CD8-positive, alpha-beta memory T cell (primary cell): Measurements from ENCODE around the gene LSAMP. TPM values are rescaled to one million over a fixed set of nuclear protein-coding genes. Genes with fewer than 3 reads are reported as not detected.

Experiments
- CTCF ChIA-PET: fragments of 350-600 bp; sonication (Branson Sonifier 250); formaldehyde crosslinking; loops from one replicate; lab custom pipeline; 2021; ENCODE audit warnings: antibody characterized with exemption; lab: Charles Lee
- POLR2A ChIA-PET: fragments of 350-600 bp; sonication (Branson Sonifier 250); formaldehyde crosslinking; loops from one replicate; lab custom pipeline; 2021; ENCODE audit warnings: antibody characterized with exemption; lab: Charles Lee
- DNase-seq, 5 donors: peaks; one replicate each; pipeline versions ENCODE4 v3.0.0 to v3.0.0-alpha.2; 2020 to 2022; ENCODE audit warnings: mixed read lengths in 1 of 5
- H3K27ac ChIP-seq: one replicate; pipeline ENCODE4 v1.7.0; 2013; ENCODE audit warnings: low read depth, mild to moderate bottlenecking, low read length, moderate library complexity
- H3K27me3 ChIP-seq: 2 replicates; pipeline ENCODE4 v1.7.0; 2013; ENCODE audit warnings: low read length, mild to moderate bottlenecking; ENCODE audit not compliant: insufficient read depth, poor library complexity, severe bottlenecking
- H3K36me3 ChIP-seq: 2 replicates; pipeline ENCODE4 v1.7.0; 2013; ENCODE audit warnings: mild to moderate bottlenecking, low read length, moderate library complexity; ENCODE audit not compliant: insufficient read depth
- H3K4me1 ChIP-seq: 2 replicates; pipeline ENCODE4 v1.7.0; 2013; ENCODE audit warnings: mild to moderate bottlenecking, low read length, moderate library complexity; ENCODE audit not compliant: insufficient read depth
- H3K4me3 ChIP-seq: 2 replicates; pipeline ENCODE4 v1.7.0; 2013; ENCODE audit warnings: mild to moderate bottlenecking, low read length
- H3K9me3 ChIP-seq: 2 replicates; pipeline ENCODE4 v1.7.0; 2013; ENCODE audit warnings: mild to moderate bottlenecking, low read length
- H3K27ac Mint-ChIP-seq, 8 donors: one replicate each; pipeline ENCODE4 v1.8.0; 2020 to 2021; ENCODE audit warnings: mixed read lengths in 8 of 8, mild to moderate bottlenecking in 6 of 8, inconsistent platforms in 3 of 8, moderate library complexity in 3 of 8
- H3K27me3 Mint-ChIP-seq, 2 donors: one replicate each; pipeline ENCODE4 v1.8.0; 2020 to 2021; ENCODE audit warnings: mixed read lengths in 2 of 2, mild to moderate bottlenecking in 1 of 2, moderate library complexity in 1 of 2
- H3K36me3 Mint-ChIP-seq, 3 donors: one replicate each; pipeline ENCODE4 v1.8.0; 2020 to 2021; ENCODE audit warnings: mixed read lengths in 3 of 3, inconsistent platforms in 1 of 3, mild to moderate bottlenecking in 1 of 3
- H3K4me1 Mint-ChIP-seq, 3 donors: one replicate each; pipeline ENCODE4 v1.8.0; 2020 to 2021; ENCODE audit warnings: mixed read lengths in 3 of 3, inconsistent platforms in 1 of 3, mild to moderate bottlenecking in 1 of 3
- H3K4me3 Mint-ChIP-seq, 7 donors: one replicate each; pipeline ENCODE4 v1.8.0; 2020 to 2021; ENCODE audit warnings: mixed read lengths in 7 of 7, mild to moderate bottlenecking in 6 of 7, moderate library complexity in 4 of 7, inconsistent platforms in 2 of 7
- H3K9me3 Mint-ChIP-seq, 5 donors: one replicate each; pipeline ENCODE4 v1.8.0; 2020 to 2022; ENCODE audit warnings: mixed read lengths in 5 of 5, mild to moderate bottlenecking in 3 of 5, moderate library complexity in 2 of 5, inconsistent platforms in 1 of 5
- polyA plus RNA-seq: library from polyadenylated mRNA; unstranded; fragments of 300-500 nt; fragmentation: Illumina TruSeq; gene quantifications from one replicate; pipeline ENCODE4 v1.2.3, GENCODE V29; 2021
- total RNA-seq, 2 experiments: library from RNA; stranded (reverse); gene quantifications; one replicate each; pipeline ENCODE4 v1.2.3, GENCODE V29; 2021

The LSAMP gene
- total and polyA plus RNA-seq, 3 experiments from 2014 or later = not detected

GRCh38 chr3:115915061-115915460, 530.2 kb downstream of the LSAMP start:
- H3K9me3 Mint-ChIP-seq = peaks cover 0 to 2% (median 0%) of the 10 kb centered on the region in 5 donors
- no peak overlapping the region for H3K4me3 ChIP-seq
- ChIA-PET POLR2A (no interaction called here), CTCF (no interaction called here)
- H3K36me3 Mint-ChIP-seq = no peaks in the 10 kb centered on the region
- H3K4me1 ChIP-seq = no peaks in the 10 kb centered on the region
- no peak overlapping the region for H3K27ac ChIP-seq
- no peaks in the 10 kb centered on the region for H3K36me3 ChIP-seq
- H3K4me3 Mint-ChIP-seq = no peak overlapping the region
- peaks cover 3 to 5% of the 10 kb centered on the region in 2 donors for H3K27me3 Mint-ChIP-seq
- H3K27me3 ChIP-seq = no peaks in the 10 kb centered on the region
- DNase-seq = no peak
- H3K27ac Mint-ChIP-seq = no peak overlapping the region
- no peaks in the 10 kb centered on the region for H3K9me3 ChIP-seq
- no peaks in the 10 kb centered on the region for H3K4me1 Mint-ChIP-seq

GRCh38 chr3:115913069-115913686, 532.1 kb downstream of the LSAMP start:
- Mint-ChIP-seq H3K36me3 (no peaks in the 10 kb centered on the region), H3K9me3 (peaks cover 0 to 2% (median 0%) of the 10 kb centered on the region in 5 donors), H3K4me3 (no peak overlapping the region), H3K27me3 (peaks cover 3 to 5% of the 10 kb centered on the region in 2 donors), H3K27ac (no peak overlapping the region), H3K4me1 (no peaks in the 10 kb centered on the region)
- H3K4me1 ChIP-seq = no peaks in the 10 kb centered on the region
- CTCF ChIA-PET = no interaction called here
- H3K27me3 ChIP-seq = no peaks in the 10 kb centered on the region
- no peaks in the 10 kb centered on the region for H3K9me3 ChIP-seq
- DNase-seq = no peak
- H3K36me3 ChIP-seq = no peaks in the 10 kb centered on the region
- H3K4me3 ChIP-seq = no peak overlapping the region
- no peak overlapping the region for H3K27ac ChIP-seq
- POLR2A ChIA-PET = no interaction called here

GRCh38 chr3:115912372-115912771, 532.9 kb downstream of the LSAMP start:
- CTCF ChIA-PET = no interaction called here
- Histone ChIP-seq H3K27ac (no peak overlapping the region), H3K9me3 (no peaks in the 10 kb centered on the region), H3K4me3 (no peak overlapping the region), H3K36me3 (no peaks in the 10 kb centered on the region), H3K27me3 (no peaks in the 10 kb centered on the region), H3K4me1 (no peaks in the 10 kb centered on the region)
- no peaks in the 10 kb centered on the region for H3K36me3 Mint-ChIP-seq
- H3K27me3 Mint-ChIP-seq = peaks cover 3 to 5% of the 10 kb centered on the region in 2 donors
- H3K9me3 Mint-ChIP-seq = peaks cover 0 to 2% (median 0%) of the 10 kb centered on the region in 5 donors
- POLR2A ChIA-PET = no interaction called here
- no peak overlapping the region for H3K27ac Mint-ChIP-seq
- H3K4me1 Mint-ChIP-seq = no peaks in the 10 kb centered on the region
- DNase-seq = no peak
- no peak overlapping the region for H3K4me3 Mint-ChIP-seq

- CTCF ChIA-PET = no interaction called here
- DNase-seq = no peak
- Mint-ChIP-seq H3K4me3 (no peak overlapping the region), H3K9me3 (no peaks in the 10 kb centered on the region), H3K27me3 (peaks cover under 1 to 2% of the 10 kb centered on the region in 2 donors), H3K4me1 (no peaks in the 10 kb centered on the region), H3K27ac (no peak overlapping the region), H3K36me3 (no peaks in the 10 kb centered on the region)
- POLR2A ChIA-PET = no interaction called here
- Histone ChIP-seq H3K4me1 (no peaks in the 10 kb centered on the region), H3K27me3 (no peaks in the 10 kb centered on the region), H3K36me3 (no peaks in the 10 kb centered on the region), H3K4me3 (no peak overlapping the region), H3K27ac (no peak overlapping the region), H3K9me3 (no peaks in the 10 kb centered on the region)
Measured at GRCh38 chr3:115905871-115906270, 539.4 kb downstream of the LSAMP start.

- Histone ChIP-seq H3K27ac (no peak overlapping the region), H3K4me1 (no peaks in the 10 kb centered on the region), H3K36me3 (no peaks in the 10 kb centered on the region), H3K27me3 (no peaks in the 10 kb centered on the region), H3K9me3 (no peaks in the 10 kb centered on the region), H3K4me3 (no peak overlapping the region)
- no peak for DNase-seq
- ChIA-PET POLR2A (no interaction called here), CTCF (no interaction called here)
- Mint-ChIP-seq H3K27me3 (peaks cover 4% of the 10 kb centered on the region in 2 donors), H3K4me1 (no peaks in the 10 kb centered on the region), H3K36me3 (no peaks in the 10 kb centered on the region), H3K9me3 (peaks cover 0 to under 1% (median 0%) of the 10 kb centered on the region in 5 donors), H3K27ac (no peak overlapping the region), H3K4me3 (no peak overlapping the region)
Measured at GRCh38 chr3:115903843-115904242, 541.4 kb downstream of the LSAMP start.

GRCh38 chr3:115901008-115901407, 544.3 kb downstream of the LSAMP start:
- Histone ChIP-seq H3K4me3 (no peak overlapping the region), H3K4me1 (no peaks in the 10 kb centered on the region), H3K9me3 (no peaks in the 10 kb centered on the region), H3K27ac (no peak overlapping the region), H3K36me3 (no peaks in the 10 kb centered on the region), H3K27me3 (no peaks in the 10 kb centered on the region)
- no peaks in the 10 kb centered on the region for H3K36me3 Mint-ChIP-seq
- no peak overlapping the region for H3K27ac Mint-ChIP-seq
- H3K4me3 Mint-ChIP-seq = no peak overlapping the region
- ChIA-PET POLR2A (no interaction called here), CTCF (no interaction called here)
- no peak for DNase-seq
- no peaks in the 10 kb centered on the region for H3K4me1 Mint-ChIP-seq
- peaks cover 2 to 4% of the 10 kb centered on the region in 2 donors for H3K27me3 Mint-ChIP-seq
- peaks cover 0 to 2% (median 0%) of the 10 kb centered on the region in 5 donors for H3K9me3 Mint-ChIP-seq

- no peak for DNase-seq
- Histone ChIP-seq H3K27ac (no peak overlapping the region), H3K27me3 (no peaks in the 10 kb centered on the region), H3K36me3 (no peaks in the 10 kb centered on the region), H3K9me3 (no peaks in the 10 kb centered on the region), H3K4me3 (no peak overlapping the region), H3K4me1 (no peaks in the 10 kb centered on the region)
- no peaks in the 10 kb centered on the region for H3K36me3 Mint-ChIP-seq
- peaks cover 2 to 4% of the 10 kb centered on the region in 2 donors for H3K27me3 Mint-ChIP-seq
- peaks cover 0 to 2% (median 0%) of the 10 kb centered on the region in 5 donors for H3K9me3 Mint-ChIP-seq
- CTCF ChIA-PET = no interaction called here
- POLR2A ChIA-PET = no interaction called here
- H3K4me1 Mint-ChIP-seq = no peaks in the 10 kb centered on the region
- no peak overlapping the region for H3K27ac Mint-ChIP-seq
- no peak overlapping the region for H3K4me3 Mint-ChIP-seq
Measured at GRCh38 chr3:115899535-115899934, 545.8 kb downstream of the LSAMP start.

- POLR2A ChIA-PET = no interaction called here
- H3K36me3 Mint-ChIP-seq = no peaks in the 10 kb centered on the region
- no peak for DNase-seq
Measured at GRCh38 chr3:115898656-115899410, 546.5 kb downstream of the LSAMP start.

More at GRCh38 chr3:115898656-115899410, 546.5 kb downstream of the LSAMP start:
- Histone ChIP-seq H3K27me3 (no peaks in the 10 kb centered on the region), H3K27ac (no peak overlapping the region), H3K4me1 (no peaks in the 10 kb centered on the region), H3K4me3 (no peak overlapping the region), H3K9me3 (no peaks in the 10 kb centered on the region), H3K36me3 (no peaks in the 10 kb centered on the region)
- Mint-ChIP-seq H3K27ac (no peak overlapping the region), H3K9me3 (peaks cover 0 to 2% (median 0%) of the 10 kb centered on the region in 5 donors), H3K27me3 (peaks cover 2 to 4% of the 10 kb centered on the region in 2 donors), H3K4me1 (no peaks in the 10 kb centered on the region), H3K4me3 (no peak overlapping the region)
- CTCF ChIA-PET = no interaction called here
